HG03045 (cell line): ENCODE data around the gene COL4A1.
"Not testable (repeated sequence)": the region's sequence is repeated elsewhere in the genome, so short reads cannot be mapped to it uniquely, and the experiment has no call there.

Experiments used
- ATAC-seq: cut with Tn5 transposase; IDR thresholded peaks from one replicate; pipeline ENCODE4 v1.9.1; 2021; ENCODE audit warnings: mild to moderate bottlenecking, moderate library complexity; ENCODE audit not compliant: unreplicated experiment

COL4A1 gene

DNA sequence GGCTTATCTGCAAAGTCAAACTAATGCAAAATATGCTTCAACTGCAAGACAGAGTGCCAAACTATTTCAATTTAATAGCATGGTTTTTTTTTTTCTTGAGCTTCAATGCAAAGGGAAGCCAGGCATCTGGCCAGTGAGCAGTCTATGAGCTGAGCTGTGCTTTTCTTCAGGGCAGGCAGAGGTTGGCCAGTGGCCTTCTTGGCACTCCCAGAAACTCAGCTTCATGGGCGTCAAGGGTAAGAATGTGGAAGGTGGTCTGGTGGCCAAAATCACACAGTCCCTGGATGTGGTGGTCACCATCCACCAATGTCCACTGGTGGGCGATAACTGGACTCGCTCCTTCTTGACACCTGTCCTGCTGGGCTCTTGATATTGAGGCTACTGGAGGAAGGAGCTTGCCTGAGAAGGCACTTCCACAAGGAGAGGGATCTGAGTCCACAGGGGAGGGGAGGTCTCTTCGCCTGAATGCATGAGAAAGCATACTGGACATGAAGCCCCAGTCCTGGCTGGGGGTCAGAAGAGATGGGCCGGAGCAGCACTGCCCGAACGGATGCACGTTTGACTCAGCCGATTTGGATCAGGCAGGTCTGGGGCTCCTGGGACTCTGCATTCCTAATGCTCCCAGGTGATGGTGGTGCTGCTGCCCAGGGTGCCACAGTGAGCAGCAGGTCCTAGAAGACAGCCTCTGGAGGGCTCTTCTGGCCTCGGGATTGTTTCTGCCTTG is 17.2 kb upstream of the COL4A1 start:
- ATAC-seq: no peak

DNA sequence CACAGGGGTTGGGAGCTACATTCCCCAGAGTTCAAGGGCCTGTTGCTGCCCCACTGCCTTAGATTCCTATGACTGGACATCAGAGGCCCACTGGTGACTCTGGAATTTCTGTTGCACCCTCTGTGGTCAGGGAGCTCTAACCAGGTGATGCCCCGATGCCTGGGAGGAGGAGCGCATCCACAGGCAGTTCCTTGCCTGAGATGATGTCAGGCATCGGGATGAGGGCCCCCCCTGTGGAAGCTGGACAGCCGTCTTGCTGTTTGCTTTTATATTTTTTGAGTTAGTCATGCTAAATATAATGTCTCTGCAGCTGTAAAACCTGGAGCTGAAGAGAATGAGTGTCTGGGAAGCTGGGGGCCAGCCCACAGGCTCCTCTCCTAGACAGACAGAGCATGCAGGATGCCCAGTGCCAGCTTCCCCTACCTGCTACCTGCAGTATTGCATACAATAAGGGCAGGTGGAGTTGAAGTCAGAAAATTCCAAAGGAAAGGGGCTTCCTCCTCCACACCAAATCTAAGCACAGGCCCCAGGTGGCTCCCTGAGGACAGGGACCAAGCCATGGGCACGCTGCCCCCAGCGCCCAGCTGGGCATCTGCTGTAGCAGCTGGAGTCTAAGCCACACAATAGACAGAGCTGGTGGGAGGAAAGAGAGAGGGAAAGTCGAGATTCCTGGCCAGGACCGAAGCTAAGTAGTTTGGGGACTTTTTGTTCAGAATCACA is 16.4 kb upstream of the COL4A1 start:
- ATAC-seq: no peak

GRCh38 chr13:110322828-110323171 is 15.8 kb upstream of the COL4A1 start:
- ATAC-seq: no peak

GRCh38 chr13:110322126-110322827 is 15.3 kb upstream of the COL4A1 start:
- no peak for ATAC-seq

GRCh38 chr13:110321573-110321972 is 14.6 kb upstream of the COL4A1 start:
- ATAC-seq: not testable (repeated sequence)

- no peak for ATAC-seq
Measured at GRCh38 chr13:110320645-110321044, 13.7 kb upstream of the COL4A1 start.

GRCh38 chr13:110319774-110320509 is 13.0 kb upstream of the COL4A1 start:
- no peak for ATAC-seq

DNA sequence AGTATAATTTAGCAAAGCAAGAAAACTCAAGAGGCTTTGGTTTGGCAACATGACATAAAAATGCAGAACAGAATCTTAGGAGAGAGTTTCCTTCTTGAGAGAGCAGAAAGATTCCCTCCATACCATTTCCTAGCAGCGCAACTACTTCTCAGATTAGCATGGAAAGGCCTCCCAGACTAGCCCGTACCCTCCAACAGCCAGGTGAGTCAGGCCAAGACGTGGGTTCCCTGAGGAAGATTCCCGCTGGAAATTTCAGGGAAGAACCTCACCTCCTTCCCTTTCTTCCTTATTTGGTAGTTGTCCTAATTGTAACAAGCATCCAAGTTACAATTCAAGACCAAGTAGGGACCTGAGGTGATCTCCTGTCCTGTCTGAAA is 12.4 kb upstream of the COL4A1 start:
- ATAC-seq: no peak

DNA sequence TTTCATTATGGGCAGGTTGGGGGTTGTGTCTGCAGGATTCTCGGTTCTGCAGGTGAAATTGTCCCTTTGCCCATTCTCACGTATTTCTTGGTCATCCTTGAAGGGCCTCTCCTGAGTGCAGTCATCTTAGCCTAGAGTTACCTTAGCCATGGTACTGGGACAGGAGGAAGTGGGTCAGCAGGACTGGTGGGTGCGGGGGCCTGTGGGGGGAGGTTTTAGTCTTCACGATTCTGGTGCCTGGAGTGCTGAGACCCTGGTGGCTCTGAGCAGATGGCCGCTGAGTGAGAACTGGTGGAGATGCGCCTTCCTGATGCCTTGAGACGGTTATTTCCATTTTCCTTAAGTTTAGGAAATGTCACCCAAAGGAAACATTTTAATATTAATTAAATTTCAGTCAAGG is 12.0 kb upstream of the COL4A1 start:
- ATAC-seq: no peak

- ATAC-seq: no peak
Measured at GRCh38 chr13:110317496-110318195, 10.7 kb upstream of the COL4A1 start.

DNA sequence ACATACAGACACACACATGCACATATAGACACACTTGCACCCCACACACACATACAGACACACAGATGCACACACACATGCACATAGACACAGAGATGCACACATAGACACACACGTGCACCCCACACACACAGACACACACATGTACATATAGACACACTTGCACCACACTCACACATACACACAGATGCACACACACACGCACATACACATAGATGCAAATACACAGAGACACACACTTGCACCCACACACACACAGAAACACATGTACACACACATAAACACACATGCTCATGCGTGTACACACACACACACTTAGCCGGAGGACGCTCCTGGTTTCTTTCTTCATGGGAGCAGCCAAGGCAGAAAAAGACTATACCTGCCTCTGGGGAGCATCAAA is 10.1 kb upstream of the COL4A1 start:
- ATAC-seq: no peak

GRCh38 chr13:110316196-110316595 is 9.2 kb upstream of the COL4A1 start:
- ATAC-seq: no peak

- no peak for ATAC-seq
Measured at GRCh38 chr13:110314516-110315245, 7.7 kb upstream of the COL4A1 start.

GRCh38 chr13:110313733-110314132 is 6.8 kb upstream of the COL4A1 start:
- not testable (repeated sequence) for ATAC-seq

- not testable (repeated sequence) for ATAC-seq
Measured at GRCh38 chr13:110313261-110313660, 6.3 kb upstream of the COL4A1 start.

GRCh38 chr13:110312339-110313031 is 5.5 kb upstream of the COL4A1 start:
- no peak for ATAC-seq

DNA sequence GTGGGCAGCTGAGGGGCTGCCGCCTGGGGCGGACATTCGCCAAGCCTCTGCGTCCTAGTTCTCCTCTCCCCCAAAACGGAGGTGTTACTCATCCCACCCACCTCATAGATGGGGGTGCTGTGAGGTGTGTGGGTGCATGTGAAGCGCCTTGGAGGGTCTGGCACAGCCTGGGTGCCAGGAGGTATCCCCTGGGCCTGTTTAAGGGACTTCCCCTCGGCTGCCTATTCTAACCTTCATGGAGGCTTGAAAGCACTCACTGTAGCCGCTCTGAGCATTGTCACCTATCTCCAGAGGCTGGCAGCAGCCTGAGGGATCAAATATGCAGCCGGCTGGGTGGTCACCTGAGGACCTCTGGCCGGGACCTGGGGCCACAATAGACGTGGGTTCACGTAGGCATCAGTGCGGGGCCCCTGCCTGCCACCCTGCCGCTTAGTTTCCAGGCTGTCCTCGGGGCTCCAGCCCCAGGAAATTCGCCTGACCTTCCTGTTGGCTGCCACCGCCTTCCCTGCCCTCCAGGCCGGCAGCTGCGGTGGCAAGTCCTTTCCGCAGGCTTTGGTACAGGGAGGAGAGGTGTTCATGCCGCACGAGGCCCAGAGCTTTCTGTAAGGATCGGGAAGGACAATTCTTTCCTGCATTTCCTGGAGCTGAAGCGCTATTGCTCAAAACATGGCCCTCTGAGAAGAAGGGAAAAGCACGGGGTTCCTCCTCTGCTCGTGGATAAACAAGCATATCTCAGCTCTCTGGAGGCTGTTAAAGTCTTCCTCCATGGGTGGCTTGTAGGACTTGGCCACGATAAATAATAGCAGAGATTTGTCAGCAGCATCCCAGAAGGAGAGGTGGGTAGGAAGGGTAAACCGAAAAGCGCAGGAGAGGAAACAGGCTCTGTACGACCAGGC is 4.7 kb upstream of the COL4A1 start:
- ATAC-seq: no peak
